K562 (cell line): ENCODE results near the gene FES. TPM values are rescaled to one million over a fixed set of nuclear protein-coding genes. Genes with fewer than 3 reads are reported as not detected.

ENCODE experiments used
- ATAC-seq: fragments of 200-7000 bp; cut with Tn5 transposase; 3 replicates; pipeline ENCODE4 v1.9.1; 2020; ENCODE audit warnings: moderate library complexity
- BruUV-seq: library from RNA; stranded (reverse); fragments of 400-500 nt; replicated peaks from 2 replicates; lab custom pipeline; 2021; lab: Mats Ljungman, UMichigan
- CTCF ChIA-PET: fragments of 300-600 bp; formaldehyde crosslinking; extraction: SDS; loops from one replicate; lab custom pipeline; 2021; ENCODE audit warnings: low intra/inter-chr PET ratio; lab: Yijun Ruan, JAX
- POLR2A ChIA-PET: fragments of 300-600, 350-650 bp; sonication (Branson Sonifier 250); formaldehyde crosslinking; extraction: SDS; loops from one replicate; lab custom pipeline; 2021; ENCODE audit warnings: antibody characterized with exemption, inconsistent platforms; lab: Yijun Ruan, JAX
- DNase-seq, 4 experiments: peaks; one replicate each; pipeline versions ENCODE4 v3.0.0 to v3.0.0-alpha.2; 2011 to 2018; ENCODE audit warnings: low spot score in 3 of 4, mixed read lengths in 3 of 4; ENCODE audit errors: extremely low read depth in 1 of 4
- FAIRE-seq: peaks from 2 replicates; lab custom pipeline; 2011; peaks lifted over from hg19 to GRCh38; lab: Jason Lieb, UNC
- H2AFZ ChIP-seq: 2 replicates; pipeline ENCODE4 v1.6.0; 2011; ENCODE audit warnings: low read depth, low read length, control low read depth, inconsistent platforms
- H3K27ac ChIP-seq: fragments of 200-600 bp; 3 replicates; pipeline ENCODE4 v1.8.0; 2011; ENCODE audit warnings: low read depth, mild to moderate bottlenecking, control low read depth, inconsistent platforms, low read length, moderate library complexity, mixed read lengths; ENCODE audit errors: extremely low read depth
- H3K27me3 ChIP-seq, 2 experiments: fragments of 300-600 bp in 1 of 2; 2 replicates in 1 of 2; 3 replicates in 1 of 2; pipeline versions ENCODE4 v1.6.0 to v1.8.0; 2011; ENCODE audit warnings: inconsistent platforms in 2 of 2, low read length in 2 of 2, mild to moderate bottlenecking in 1 of 2, mixed read lengths in 1 of 2, moderate library complexity in 1 of 2; ENCODE audit not compliant: control insufficient read depth in 2 of 2, insufficient read depth in 2 of 2
- H3K36me3 ChIP-seq: fragments of 300-600 bp; 3 replicates; pipeline ENCODE4 v1.8.0; 2011; ENCODE audit warnings: mild to moderate bottlenecking, low read length, inconsistent platforms; ENCODE audit not compliant: control insufficient read depth, insufficient read depth
- H3K4me1 ChIP-seq, 2 experiments: fragments of 200-600 bp in 1 of 2; replicated peaks in 1 of 2; 2 replicates in 1 of 2; 3 replicates in 1 of 2; pipeline versions ENCODE4 v1.5.1 to v1.8.0; 2011; ENCODE audit warnings: inconsistent platforms in 2 of 2, low read length in 2 of 2, mild to moderate bottlenecking in 1 of 2, mixed read lengths in 1 of 2, moderate library complexity in 1 of 2; ENCODE audit not compliant: control insufficient read depth in 2 of 2, insufficient read depth in 2 of 2
- H3K4me2 ChIP-seq: 2 replicates; pipeline ENCODE4 v1.6.1; 2011; ENCODE audit warnings: low read length, control low read depth, inconsistent platforms, mixed read lengths; ENCODE audit not compliant: insufficient read depth
- H3K4me3 ChIP-seq: fragments of 200-600 bp; sonication (generic), shearing (Covaris generic); 2 replicates; pipeline ENCODE4 v1.5.1; 2016; ENCODE audit warnings: control low read depth, inconsistent platforms
- H3K79me2 ChIP-seq: fragments of 200-600 bp; 3 replicates; pipeline ENCODE4 v1.8.0; 2011; ENCODE audit warnings: low read length, inconsistent platforms; ENCODE audit not compliant: control insufficient read depth, insufficient read depth
- H3K9ac ChIP-seq, 2 experiments: 2 replicates each; pipeline versions ENCODE4 v1.6.0 to v1.6.1; 2011; ENCODE audit warnings: low read depth in 2 of 2, low read length in 2 of 2, control low read depth in 1 of 2, inconsistent platforms in 1 of 2, mild to moderate bottlenecking in 1 of 2, mixed read lengths in 1 of 2; ENCODE audit not compliant: insufficient read depth in 1 of 2
- H3K9me1 ChIP-seq: one replicate; pipeline ENCODE4 v1.6.0; 2011; ENCODE audit warnings: inconsistent platforms, mild to moderate bottlenecking, low read length, moderate library complexity; ENCODE audit not compliant: control insufficient read depth, insufficient read depth
- H3K9me3 ChIP-seq: replicated peaks from 2 replicates; pipeline ENCODE4 v1.5.1; 2011; ENCODE audit warnings: low read depth, low read length, inconsistent platforms; ENCODE audit not compliant: control insufficient read depth, insufficient read depth
- H4K20me1 ChIP-seq: replicated peaks from 2 replicates; pipeline ENCODE4 v1.6.1; 2011; ENCODE audit warnings: low read length, inconsistent platforms, mixed read lengths; ENCODE audit not compliant: control insufficient read depth, insufficient read depth
- BMI1 ChIP-seq: fragments of 150-350 bp; IDR thresholded peaks from 2 replicates; pipeline ENCODE4 v1.6.1; 2014; ENCODE audit warnings: low read length
- COPS2 ChIP-seq: fragments of 450-650 bp; conservative IDR thresholded peaks from 2 replicates; pipeline ENCODE4 v1.6.1; 2016; ENCODE audit warnings: mild to moderate bottlenecking, moderate library complexity
- POLR2AphosphoS5 ChIP-seq: IDR thresholded peaks from 2 replicates; pipeline ENCODE4 v1.6.1; 2011; ENCODE audit warnings: mild to moderate bottlenecking, low read depth, low read length, moderate library complexity; ENCODE audit not compliant: control insufficient read depth, insufficient read depth
- POLR2G ChIP-seq: fragments of 200-400 bp; formaldehyde crosslinking; IDR thresholded peaks from 2 replicates; pipeline ENCODE4 v1.6.1; 2017; ENCODE audit warnings: low read depth, mild to moderate bottlenecking, antibody characterized with exemption, low read length, moderate library complexity
- RBFOX2 ChIP-seq: fragments of 200-400 bp; formaldehyde crosslinking; IDR thresholded peaks from 2 replicates; pipeline ENCODE4 v1.6.1; 2017; ENCODE audit warnings: low read depth, mild to moderate bottlenecking, low read length, moderate library complexity
- SMAD1 ChIP-seq: fragments of 150-350 bp; IDR thresholded peaks from 2 replicates; pipeline ENCODE4 v1.6.1; 2014; ENCODE audit warnings: low read length, low read depth; ENCODE audit not compliant: partially characterized antibody
- SMARCB1 ChIP-seq: IDR thresholded peaks from 2 replicates; pipeline ENCODE4 v1.6.1; 2011; ENCODE audit warnings: improper control_type of control experiment, low read depth; ENCODE audit not compliant: insufficient read length
- SOX6 ChIP-seq: fragments of 450-650 bp; IDR thresholded peaks from 2 replicates; pipeline ENCODE4 v1.6.1; 2014; ENCODE audit warnings: mild to moderate bottlenecking
- SP1 ChIP-seq: sonication (generic); formaldehyde crosslinking; IDR thresholded peaks from 2 replicates; pipeline ENCODE4 v1.8.1; 2022; ENCODE audit warnings: mild to moderate bottlenecking, missing genetic modification reagents
- TAF7 ChIP-seq: fragments of 450-650 bp; IDR thresholded peaks from 2 replicates; pipeline ENCODE4 v1.6.1; 2016; ENCODE audit warnings: missing genetic modification characterization, missing compliant biosample characterization
- ZNF165 ChIP-seq: fragments of 250-450 bp; sonication (Bioruptor Pico); IDR thresholded peaks from 2 replicates; pipeline ENCODE4 v1.4.0; 2020; ENCODE audit warnings: borderline replicate concordance
- ZNF584 ChIP-seq: fragments of 200-800 bp; sonication (Bioruptor generic); IDR thresholded peaks from 2 replicates; pipeline ENCODE4 v1.6.1; 2016; ENCODE audit warnings: low read depth, mild to moderate bottlenecking, missing genetic modification characterization, missing compliant biosample characterization
- WGBS: fragments of 100-300 bp; shearing (Covaris generic); methylation state at CpG from one replicate; pipeline ENCODE4 v1.1.6; 2016; ENCODE audit warnings: low coverage, mixed read lengths; ENCODE audit not compliant: insufficient coverage; ENCODE audit errors: missing lambda C conversion rate; 5-methylcytosine and 5-hydroxymethylcytosine counted together
- in situ Hi-C: fragments of 300-500 bp; cut with MboI; formaldehyde crosslinking; loops from 4 replicates; pipeline ENCODE4 v1.15.0; 2018; ENCODE audit warnings: inconsistent platforms, mixed read lengths
- intact Hi-C: fragments of 100-400 bp; cut with micrococcal nuclease; formaldehyde crosslinking; loops from 2 replicates; pipeline ENCODE4 v1.14.2; 2022
- polyA plus RNA-seq, 8 experiments: library from polyadenylated mRNA; depleted of rRNA in 4 of 8; stranded (reverse) in 5 of 8; unstranded in 3 of 8; fragments of >200 nt; fragmentation: Nextera tagmentation in 2 of 8; fragmentation: Illumina TruSeq in 1 of 8; extraction: Ambion mirVana in 2 of 8; extraction: Trizol in 1 of 8; gene quantifications; 2 replicates each; pipeline versions ENCODE4 v1.2.1 to v1.2.3, GENCODE V29; 2011 to 2014; ENCODE audit warnings: inconsistent platforms in 1 of 8, missing spikeins in 1 of 8
- total RNA-seq, 7 experiments: library from RNA; depleted of rRNA in 6 of 7; stranded (reverse); fragments of >200 nt in 6 of 7; fragmentation: Illumina TruSeq in 2 of 7; extraction: Trizol in 2 of 7; gene quantifications; 2 replicates each; pipeline versions ENCODE4 v1.2.1 to v1.2.3, GENCODE V29; 2011 to 2021; ENCODE audit warnings: low replicate concordance in 1 of 7

Gene FES
- total and polyA plus RNA-seq, 9 of the 15 experiments (the other 6 are each of a cell fraction or from before 2014, with no cell fraction given) = 0.38 to 2.6 (median 0.82) TPM

DNA sequence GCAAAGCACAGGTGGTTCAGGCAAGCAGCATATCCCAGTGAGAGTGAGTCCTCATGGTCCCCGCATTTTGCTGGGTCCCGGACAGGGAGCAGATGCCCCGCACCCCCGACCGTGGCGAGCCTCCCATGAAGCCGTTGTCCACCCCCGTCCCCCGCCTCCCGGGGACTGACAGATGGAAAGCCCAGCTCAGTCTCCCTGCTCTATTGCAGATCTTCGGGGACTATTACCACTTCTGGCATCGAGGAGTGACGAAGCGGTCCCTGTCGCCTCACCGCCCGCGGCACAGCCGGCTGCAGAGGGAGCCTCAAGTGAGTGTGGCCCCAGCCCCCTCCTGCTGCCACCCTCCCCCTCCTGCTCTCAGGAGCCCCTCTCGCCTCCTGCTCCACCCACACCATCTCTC, 8.3 kb upstream of the FES start:
- ATAC-seq (no peak), DNase-seq (no peak), FAIRE-seq (no peak)
- ChIA-PET CTCF (no interaction called here), POLR2A (interaction anchor here (1.0 kb wide), 1 partner anchor 39 kb away, joined by 3 read pairs; no protein-coding TSS in a partner anchor)
- Histone ChIP-seq H3K27ac (no peak overlapping the region), H3K79me2 (peaks cover 55% of the 10 kb centered on the region), H2AFZ (no peak overlapping the region), H3K9ac (peak overlapping the region in 1 of 2 experiments; percentile 43; a peak in 1 of 4 replicates), H3K9me1 (no peaks in the 10 kb centered on the region), H3K4me1 (peaks cover 19 to 57% of the 10 kb centered on the region in 2 experiments), H3K4me2 (no peak overlapping the region), H4K20me1 (peaks cover 12% of the 10 kb centered on the region; the same call in 1 of the 2 replicates), H3K9me3 (no peaks in the 10 kb centered on the region), H3K27me3 (no peaks in the 10 kb centered on the region), H3K36me3 (peaks cover 79% of the 10 kb centered on the region), H3K4me3 (no peak overlapping the region)
- TF ChIP-seq RBFOX2 (0 out of 2 replicates have a peak, but pooled peaks have one; percentile 18), ZNF584 (CRISPR knock-in tag) (no peak)
- in situ Hi-C loops (no loop called here), intact Hi-C loops (no loop called here)
- BruUV-seq = no TSS peak
- 90% methylated on average over 8 of the region's 20 CpGs for WGBS

DNA sequence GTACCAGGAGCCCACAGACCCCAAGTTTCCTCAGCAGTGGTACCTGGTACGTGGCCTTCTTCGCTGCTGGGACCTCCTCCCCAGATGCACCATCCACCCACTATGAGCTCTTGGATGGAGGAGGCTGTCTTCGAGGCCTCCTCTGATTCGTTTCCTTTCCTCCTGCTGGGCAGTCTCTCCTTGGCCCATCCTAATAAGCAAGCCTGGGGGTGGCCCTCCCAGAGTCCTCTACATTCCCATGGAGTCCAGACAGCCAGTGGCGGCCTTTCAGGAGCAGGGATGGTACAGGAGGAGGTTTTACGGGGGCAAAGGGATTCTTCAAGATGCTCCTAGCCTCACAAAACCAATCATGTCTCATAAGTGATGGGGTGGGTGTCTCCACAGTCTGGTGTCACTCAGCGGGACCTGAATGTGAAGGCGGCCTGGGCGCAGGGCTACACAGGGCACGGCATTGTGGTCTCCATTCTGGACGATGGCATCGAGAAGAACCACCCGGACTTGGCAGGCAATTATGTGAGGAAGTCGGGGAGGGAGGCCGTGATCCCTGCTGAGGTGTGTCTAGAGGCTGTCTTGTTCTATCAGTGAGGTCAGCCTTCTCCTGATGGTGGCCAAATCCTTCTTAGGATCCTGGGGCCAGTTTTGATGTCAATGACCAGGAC, 7.7 kb upstream of the FES start:
- no peak overlapping the region for H3K4me2 ChIP-seq
- POLR2A ChIA-PET = interaction anchor here (1.0 kb wide), 1 partner anchor 39 kb away, joined by 3 read pairs; no protein-coding TSS in a partner anchor
- peaks cover 19 to 59% of the 10 kb centered on the region in 2 experiments for H3K4me1 ChIP-seq
- no peak overlapping the region for H3K9ac ChIP-seq
- WGBS = 96% methylated on average over 15 of the region's 15 CpGs
- BruUV-seq = no TSS peak
- H3K4me3 ChIP-seq = no peak overlapping the region
- no peaks in the 10 kb centered on the region for H3K9me3 ChIP-seq
- H2AFZ ChIP-seq = no peak overlapping the region
- TF ChIP-seq TAF7 (tag) (no peak), SOX6 (no peak), SP1 (CRISPR knock-in tag) (no peak), COPS2 (no peak), ZNF165 (CRISPR knock-in tag) (no peak), POLR2G (peak; percentile 4; the same call in 1 of the 2 replicates), BMI1 (no peak), POLR2AphosphoS5 (0 out of 2 replicates have a peak, but pooled peaks have one; percentile 8), SMARCB1 (no peak), SMAD1 (no peak)
- H3K36me3 ChIP-seq = peaks cover 85% of the 10 kb centered on the region
- intact Hi-C loops = no loop called here
- no peak overlapping the region for H3K27ac ChIP-seq
- H4K20me1 ChIP-seq = peaks cover 12% of the 10 kb centered on the region; the same call in 1 of the 2 replicates
- no peaks in the 10 kb centered on the region for H3K27me3 ChIP-seq
- DNase-seq (no peak), ATAC-seq (no peak), FAIRE-seq (no peak)
- H3K79me2 ChIP-seq = peaks cover 49% of the 10 kb centered on the region
- CTCF ChIA-PET = no interaction called here
- in situ Hi-C loops = no loop called here
- H3K9me1 ChIP-seq = no peaks in the 10 kb centered on the region
